Stimulated activated CD4-positive, alpha-beta T cell treated with anti-CD3 and anti-CD28 coated beads, Interleukin-12 subunit alpha, Interleukin-12 subunit beta, amount 100 ng/mL, for 4 hours (primary cell): ENCODE results near the gene NXT1.
A peak's percentile ranks its signal among the peaks of the same experiment; 100 is the strongest.
"Not testable (repeated sequence)": the region's sequence is repeated elsewhere in the genome, so short reads cannot be mapped to it uniquely, and the experiment has no call there.

Experiments used
- DNase-seq: peaks from one replicate; pipeline ENCODE4 v3.0.0-alpha.2; 2020

NXT1 gene

DNA sequence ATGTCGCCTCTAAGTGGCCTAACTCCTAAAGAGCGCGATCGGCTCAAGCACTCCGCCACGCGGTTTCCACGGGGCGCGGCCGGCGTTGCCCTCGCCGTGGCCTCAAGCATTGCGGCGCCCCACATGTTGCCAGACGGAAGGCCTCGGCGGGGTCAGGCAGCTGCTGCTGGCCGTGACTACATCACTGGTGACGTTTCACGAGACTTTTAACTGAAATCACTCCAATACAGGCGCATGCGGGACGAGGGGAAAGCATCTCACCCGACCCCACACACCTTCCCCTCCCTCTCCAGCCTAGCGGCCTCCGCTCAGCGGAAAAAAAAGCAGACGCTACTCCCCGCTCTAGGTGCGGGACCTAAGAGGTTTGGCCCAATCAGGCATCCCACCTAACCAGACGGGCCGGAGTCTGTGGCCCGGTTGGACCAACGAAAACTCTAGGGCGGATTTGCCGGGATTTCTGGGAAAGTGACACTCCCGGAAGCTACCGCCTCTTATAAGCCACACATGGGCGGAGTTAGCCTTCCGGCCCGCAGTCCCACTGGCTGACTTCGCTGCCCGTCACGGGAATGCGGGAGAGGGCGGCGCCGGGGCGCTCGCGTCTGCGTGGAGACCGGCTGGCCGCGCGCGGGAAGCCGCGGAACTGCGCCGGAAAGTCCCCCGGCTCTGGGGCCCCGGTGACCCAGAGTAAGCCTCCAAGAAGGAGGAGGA is at the start of gene NXT1:
Gene NXT1 (plus strand): TSS at position 596 of the 708 bp plus-strand sequence. CDS start 3,251 bp downstream, outside the sequence.
- DNase-seq: peak; percentile 95

DNA sequence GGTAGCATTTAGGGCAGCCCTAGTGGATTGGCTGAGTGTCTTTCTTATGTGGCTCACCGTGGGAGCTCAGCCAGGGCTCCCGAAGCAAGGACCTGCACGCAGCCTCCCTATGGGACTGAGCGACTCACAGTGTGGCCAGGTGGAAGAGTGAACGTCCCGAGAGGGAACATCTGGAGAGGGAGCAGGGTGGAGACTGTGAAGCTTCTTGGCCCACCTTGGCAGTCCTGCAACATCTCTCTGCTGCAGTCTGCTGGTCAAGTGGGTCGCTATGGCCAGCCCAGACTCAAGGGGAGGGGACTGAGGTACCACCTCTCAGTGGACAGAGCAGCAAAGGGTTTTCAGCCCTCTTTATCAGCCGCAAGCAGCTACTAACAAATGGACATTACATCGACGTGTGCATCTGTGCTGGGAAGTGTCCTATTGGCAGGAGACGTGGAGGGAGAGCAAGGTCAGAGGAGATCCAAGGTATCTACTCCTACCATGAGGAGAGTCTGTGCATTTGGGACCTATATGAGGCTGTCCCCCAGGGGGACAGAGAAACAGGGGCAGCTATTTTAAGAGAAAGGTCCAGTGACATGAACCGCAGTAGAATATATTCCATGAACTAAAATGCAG is 49.0 kb upstream of the NXT1 start:
- DNase-seq: no peak

GRCh38 chr20:23302386-23302785 is 48.2 kb upstream of the NXT1 start:
- no peak for DNase-seq

- DNase-seq: no peak
These were observed 47.8 kb upstream of the NXT1 start for GRCh38 chr20:23302801-23303200.

- no peak for DNase-seq
These were observed 47.1 kb upstream of the NXT1 start for GRCh38 chr20:23303325-23304102.

DNA sequence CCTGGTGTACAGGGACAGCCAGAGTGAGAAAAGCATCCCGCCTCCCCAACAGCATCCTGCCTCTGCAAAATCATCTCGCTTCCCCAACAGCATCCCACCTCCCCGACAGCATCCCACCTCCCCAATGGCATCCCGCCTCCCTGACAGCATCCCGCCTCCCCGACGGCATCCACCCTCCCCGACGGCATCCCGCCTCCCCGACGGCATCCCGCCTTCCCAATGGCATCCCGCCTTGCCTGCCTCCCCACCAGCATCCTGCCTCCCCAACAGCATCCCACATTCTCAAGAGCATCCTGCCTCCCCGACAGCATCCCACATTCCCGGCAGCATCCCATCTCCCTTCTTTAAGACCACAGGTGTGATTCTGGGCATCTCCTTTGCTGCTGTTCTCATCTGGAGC is 46.0 kb upstream of the NXT1 start:
- DNase-seq: no peak

DNA sequence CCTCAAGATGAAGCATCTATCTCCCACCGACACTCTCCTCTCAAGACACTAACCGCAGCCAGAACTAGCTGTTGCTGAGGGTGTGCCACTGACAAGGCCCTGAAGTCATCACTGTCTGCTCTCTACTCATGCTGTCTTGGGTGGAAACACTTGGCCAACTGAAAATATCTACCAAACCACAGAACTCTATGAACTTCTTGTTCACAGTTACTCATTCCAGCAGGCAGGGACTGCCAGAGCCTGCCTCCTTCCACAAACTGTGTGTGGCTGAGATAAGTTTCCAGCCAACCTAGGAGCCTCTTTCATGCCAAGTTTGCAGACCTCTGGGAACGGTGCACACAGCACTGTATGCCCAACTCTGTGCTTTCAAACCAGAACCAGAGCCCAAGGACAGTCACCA is 45.5 kb upstream of the NXT1 start:
- DNase-seq: no peak

- DNase-seq: not testable (repeated sequence)
These were observed 43.2 kb upstream of the NXT1 start for GRCh38 chr20:23307393-23307792.

- no peak for DNase-seq
These were observed 42.6 kb upstream of the NXT1 start for GRCh38 chr20:23308024-23308423.

- no peak for DNase-seq
These were observed 41.7 kb upstream of the NXT1 start for GRCh38 chr20:23308908-23309307.

- no peak for DNase-seq
These were observed 40.8 kb upstream of the NXT1 start for GRCh38 chr20:23309781-23310180.

DNA sequence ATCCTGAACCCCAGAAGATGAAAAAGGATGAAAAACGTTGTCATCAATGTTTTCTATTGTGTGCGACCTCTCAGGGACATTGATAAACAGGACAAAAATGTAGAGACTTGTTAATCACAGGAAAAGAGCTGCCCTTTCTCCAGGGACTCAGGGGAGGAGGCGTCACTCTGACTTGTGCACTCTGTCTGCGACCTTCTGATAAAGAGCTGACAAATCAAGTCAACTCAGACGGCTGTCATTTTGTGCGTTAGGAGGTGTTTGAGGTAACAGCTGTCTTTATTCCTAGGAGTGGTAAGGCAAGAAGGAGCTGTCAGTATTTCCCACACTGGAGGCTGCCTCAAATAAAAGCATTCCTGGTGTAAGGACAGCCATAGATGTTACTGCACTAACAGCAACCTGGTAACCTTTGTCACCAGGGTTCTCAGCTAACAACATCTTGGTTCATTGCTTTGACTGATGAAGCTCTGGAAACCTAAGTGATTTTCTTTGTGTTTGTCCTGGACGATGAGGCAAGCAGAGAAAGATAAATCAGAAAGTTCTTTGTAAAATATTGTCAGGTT is 38.6 kb upstream of the NXT1 start:
- no peak for DNase-seq

DNA sequence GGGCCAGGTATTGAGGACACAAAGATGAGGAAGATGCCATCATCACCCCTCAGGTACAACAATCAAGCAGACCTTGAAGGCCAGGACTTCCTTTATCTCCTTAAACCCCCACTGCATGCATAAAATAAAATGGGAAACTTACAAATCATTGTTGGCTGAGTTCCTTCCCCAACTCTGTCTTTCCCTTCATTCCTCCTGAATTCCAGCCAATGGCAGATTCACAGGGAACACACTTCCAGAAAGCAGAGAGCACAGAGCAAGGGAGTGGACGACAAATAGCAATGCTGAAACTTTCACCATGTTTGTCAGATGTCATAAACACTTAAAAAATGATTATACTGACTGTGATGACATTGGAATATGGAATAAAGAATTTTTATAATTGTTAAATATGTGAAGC is 37.3 kb upstream of the NXT1 start:
- DNase-seq: no peak

- no peak for DNase-seq
These were observed 35.9 kb upstream of the NXT1 start for GRCh38 chr20:23314699-23315098.

GRCh38 chr20:23315099-23315498 is 35.5 kb upstream of the NXT1 start:
- DNase-seq: no peak

DNA sequence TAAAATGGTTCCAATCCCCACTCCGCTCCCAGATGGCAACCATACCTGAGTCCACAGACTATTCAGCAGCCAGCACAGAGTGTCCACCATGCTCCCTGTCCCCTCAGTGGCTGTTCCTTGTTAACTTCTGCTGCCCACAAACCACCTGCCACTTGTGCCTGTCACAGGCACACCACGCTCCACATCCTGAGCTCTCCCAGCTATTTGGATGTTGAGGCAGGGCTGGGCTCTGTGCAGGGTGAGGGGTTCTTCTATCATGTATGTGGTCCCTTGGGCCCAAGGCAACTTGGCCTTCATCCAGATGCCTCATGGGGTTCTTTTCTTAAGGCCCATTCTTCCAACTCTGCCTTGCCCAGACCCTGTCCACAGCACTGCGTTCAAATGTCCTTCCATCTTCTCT is 34.0 kb upstream of the NXT1 start:
- DNase-seq: no peak

DNA sequence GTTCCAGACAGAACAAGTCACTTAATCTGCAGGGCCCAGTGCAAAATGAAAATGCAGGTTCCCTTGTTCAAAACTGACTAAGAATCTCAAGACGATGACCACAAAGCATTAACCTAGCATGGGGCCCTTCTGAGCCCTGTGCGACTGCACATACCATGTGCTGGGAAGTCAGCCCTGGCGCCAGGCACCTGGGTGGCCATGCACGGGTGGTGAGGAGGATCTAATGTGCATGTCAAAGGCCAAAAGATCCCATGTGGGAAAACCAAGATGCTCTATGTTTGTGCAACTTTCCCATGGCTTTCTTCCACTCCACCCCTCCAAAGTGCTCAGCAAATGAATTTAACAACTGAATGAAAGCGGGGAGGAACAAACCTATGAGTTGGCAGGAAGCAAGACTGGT is 33.5 kb upstream of the NXT1 start:
- DNase-seq: no peak

DNA sequence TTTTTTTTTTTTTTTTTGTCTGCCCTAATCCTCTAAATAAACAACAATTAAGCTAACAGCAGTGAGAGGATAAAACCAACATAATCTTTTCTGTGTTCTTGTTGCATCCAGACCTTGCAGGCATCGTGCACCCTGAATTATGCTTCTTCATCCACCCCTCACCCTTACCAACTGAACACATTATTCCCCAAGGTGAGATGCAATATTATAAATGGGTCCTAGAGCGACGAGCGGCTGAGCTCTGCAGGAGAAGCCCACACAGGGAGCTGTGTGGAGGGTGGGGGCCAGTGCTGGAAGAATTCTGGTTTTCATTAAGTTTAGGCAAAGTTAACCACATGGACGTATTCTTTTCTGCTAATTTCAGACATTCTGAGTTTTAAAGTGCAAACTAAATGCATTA is 32.2 kb upstream of the NXT1 start:
- DNase-seq: no peak

DNA sequence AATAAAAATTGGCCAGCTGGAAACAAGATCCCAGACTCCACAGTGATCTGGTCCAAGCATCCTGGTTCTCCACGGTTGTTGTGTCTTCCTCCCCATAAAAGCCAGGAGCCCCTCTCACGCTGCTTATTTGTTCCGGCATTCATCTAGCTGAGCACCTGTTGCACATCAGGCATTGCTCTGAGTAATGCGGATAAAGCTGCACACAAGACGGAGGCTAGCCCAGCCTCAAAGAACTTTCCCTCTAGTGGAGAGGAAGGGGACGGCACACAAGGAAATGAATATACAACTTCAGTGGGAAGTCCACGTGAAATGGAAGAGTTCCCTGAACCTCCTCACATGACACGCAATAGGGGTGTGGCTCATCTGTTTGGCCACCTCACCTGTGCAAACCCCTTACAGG is 30.3 kb upstream of the NXT1 start:
- no peak for DNase-seq

- no peak for DNase-seq
These were observed 25.5 kb upstream of the NXT1 start for GRCh38 chr20:23325107-23325506.

- DNase-seq: no peak
These were observed 23.8 kb upstream of the NXT1 start for GRCh38 chr20:23326774-23327173.

- no peak for DNase-seq
These were observed 22.8 kb upstream of the NXT1 start for GRCh38 chr20:23327617-23328333.
